ENCODE results near the gene ECHS1.
"Not testable (repeated sequence)": the region's sequence is repeated elsewhere in the genome, so short reads cannot be mapped to it uniquely, and the experiment has no call there.

The ECHS1 gene

GRCh38 chr10:133377025-133377817 lies 4.1 kb upstream of the ECHS1 start:
- ChIA-PET CTCF (interaction anchor here (0.7 to 1.3 kb wide), 4 partner anchors 10 to 48 kb away, joined by 3 to 6 read pairs (median 5); no protein-coding TSS in a partner anchor), POLR2A (interaction anchor here (1.4 kb wide), 1 partner anchor 11 kb away, joined by 3 read pairs; no protein-coding TSS in a partner anchor)
- no peaks in the 10 kb centered on the region for H3K36me3 ChIP-seq (ENCODE audit: control insufficient read depth in 2 of 2, insufficient read depth in 1 of 2, low read length in 2 of 2)
- peaks cover 9% of the 10 kb centered on the region for H3K4me1 ChIP-seq (ENCODE audit: control insufficient read depth, insufficient read depth, low read length)
- H3K27ac ChIP-seq (ENCODE audit: extremely low read depth, low read depth, low read length), result no peak overlapping the region
- H3K4me3 ChIP-seq (ENCODE audit: low read depth, low read length), result no peak overlapping the region
- H3K9me3 ChIP-seq (ENCODE audit: control insufficient read depth, insufficient read depth, low read depth, low read length), result no peaks in the 10 kb centered on the region
- TF ChIP-seq ZNF654 (tag by site-specific recombination; IDR thresholded peaks at IDR 0.05; ENCODE audit: low read depth) (no peak), ZNF214 (tag by site-specific recombination; IDR thresholded peaks at IDR 0.05; ENCODE audit: borderline replicate concordance) (no peak), ZNF37A (tag by site-specific recombination; IDR thresholded peaks at IDR 0.05) (no peak)

GRCh38 chr10:133376183-133376582 lies 3.0 kb upstream of the ECHS1 start:
- H3K4me3 ChIP-seq (ENCODE audit: low read depth, low read length); H3K4me1 ChIP-seq (ENCODE audit: control insufficient read depth, insufficient read depth, low read length); POLR2A ChIA-PET; H3K27ac ChIP-seq (ENCODE audit: extremely low read depth, low read depth, low read length); H3K9me3 ChIP-seq (ENCODE audit: control insufficient read depth, insufficient read depth, low read depth, low read length); H3K36me3 ChIP-seq (ENCODE audit: control insufficient read depth in 2 of 2, insufficient read depth in 1 of 2, low read length in 2 of 2): not testable (repeated sequence)
- peak; percentile 96 for TF ChIP-seq ZNF121 (tag by site-specific recombination; IDR thresholded peaks at IDR 0.05)
- CTCF ChIA-PET, result interaction anchor here (0.7 to 0.8 kb wide), 3 partner anchors 9 to 47 kb away, joined by 3 to 6 read pairs (median 4); no protein-coding TSS in a partner anchor

GRCh38 chr10:133375357-133376115 lies 2.4 kb upstream of the ECHS1 start:
- Histone ChIP-seq H3K36me3 (ENCODE audit: control insufficient read depth in 2 of 2, insufficient read depth in 1 of 2, low read length in 2 of 2) (peaks cover 0 to 9% of the 10 kb centered on the region in 2 experiments; a peak in 1 of 3 replicates), H3K9me3 (ENCODE audit: control insufficient read depth, insufficient read depth, low read depth, low read length) (no peaks in the 10 kb centered on the region), H3K4me1 (ENCODE audit: control insufficient read depth, insufficient read depth, low read length) (peaks cover 9% of the 10 kb centered on the region), H3K4me3 (ENCODE audit: low read depth, low read length) (no peak overlapping the region), H3K27ac (ENCODE audit: extremely low read depth, low read depth, low read length) (no peak overlapping the region)
- CTCF ChIA-PET, result interaction anchor here (0.6 kb wide), 1 partner anchor 68 kb away, joined by 4 read pairs; no protein-coding TSS in a partner anchor
- POLR2A ChIA-PET, result no interaction called here
- TF ChIP-seq ZNF529 (tag by site-specific recombination; IDR thresholded peaks at IDR 0.05; ENCODE audit: insufficient replicate concordance) (no peak), PRDM10 (tag by site-specific recombination; IDR thresholded peaks at IDR 0.05) (peak; percentile 74), ZBTB48 (tag by site-specific recombination; IDR thresholded peaks at IDR 0.05) (peak; percentile 28; the same call in 1 of the 2 replicates), ZSCAN23 (tag by site-specific recombination; IDR thresholded peaks at IDR 0.05) (no peak), ZNF335 (tag by site-specific recombination; conservative IDR thresholded peaks at IDR 0.05) (peak; percentile 75), HOXC10 (CRISPR knock-in tag; IDR thresholded peaks at IDR 0.05) (no peak), IKZF3 (tag by site-specific recombination; IDR thresholded peaks at IDR 0.05) (peak; percentile 72), ZNF10 (tag by site-specific recombination; IDR thresholded peaks at IDR 0.05) (0 out of 2 replicates have a peak, but pooled peaks have one; percentile 21), ZBTB11 (tag by site-specific recombination; conservative IDR thresholded peaks at IDR 0.05; ENCODE audit: low read depth) (peak; percentile 27; the same call in 1 of the 2 replicates), ZBTB17 (tag by site-specific recombination; IDR thresholded peaks at IDR 0.05) (peak; percentile 45; the same call in 1 of the 2 replicates), ZXDB (tag by site-specific recombination; IDR thresholded peaks at IDR 0.05) (peak; percentile 39; the same call in 1 of the 2 replicates), ZNF660 (tag by site-specific recombination; IDR thresholded peaks at IDR 0.05) (peak; percentile 68; the same call in 1 of the 2 replicates), ZNF626 (tag by site-specific recombination; IDR thresholded peaks at IDR 0.05) (no peak), WT1 (tag by site-specific recombination; IDR thresholded peaks at IDR 0.05) (0 out of 2 replicates have a peak, but pooled peaks have one; percentile 19), ZNF18 (tag by site-specific recombination; IDR thresholded peaks at IDR 0.05) (0 out of 2 replicates have a peak, but pooled peaks have one; percentile 42), ZNF76 (tag by site-specific recombination; IDR thresholded peaks at IDR 0.05; ENCODE audit: borderline replicate concordance, low read depth) (peak; percentile 49; the same call in 1 of the 2 replicates)
